HEK293T (cell line): ENCODE measurements around the gene CCSER1.

ENCODE experiments used
- ELF4 ChIP-seq: fragments of 450-650 bp; IDR thresholded peaks from 2 replicates; pipeline ENCODE4 v1.6.1; 2017; ENCODE audit warnings: antibody characterized with exemption
- FOXM1 ChIP-seq: fragments of 450-650 bp; IDR thresholded peaks from 2 replicates; pipeline ENCODE4 v1.6.1; 2017; ENCODE audit warnings: mild to moderate bottlenecking, borderline replicate concordance
- HDGF ChIP-seq: fragments of 450-650 bp; IDR thresholded peaks from 2 replicates; pipeline ENCODE4 v1.6.1; 2017; ENCODE audit warnings: antibody characterized with exemption, borderline replicate concordance
- NFRKB ChIP-seq: fragments of 450-650 bp; IDR thresholded peaks from 2 replicates; pipeline ENCODE4 v1.6.1; 2016; ENCODE audit warnings: mild to moderate bottlenecking, moderate library complexity
- SP1 ChIP-seq: fragments of 450-650 bp; IDR thresholded peaks from 2 replicates; pipeline ENCODE4 v1.6.1; 2017
- SUZ12 ChIP-seq: fragments of 450-650 bp; IDR thresholded peaks from 2 replicates; pipeline ENCODE4 v1.6.1; 2016; ENCODE audit warnings: mild to moderate bottlenecking
- ZNF384 ChIP-seq: fragments of 450-650 bp; IDR thresholded peaks from 2 replicates; pipeline ENCODE4 v1.6.1; 2016

DNA sequence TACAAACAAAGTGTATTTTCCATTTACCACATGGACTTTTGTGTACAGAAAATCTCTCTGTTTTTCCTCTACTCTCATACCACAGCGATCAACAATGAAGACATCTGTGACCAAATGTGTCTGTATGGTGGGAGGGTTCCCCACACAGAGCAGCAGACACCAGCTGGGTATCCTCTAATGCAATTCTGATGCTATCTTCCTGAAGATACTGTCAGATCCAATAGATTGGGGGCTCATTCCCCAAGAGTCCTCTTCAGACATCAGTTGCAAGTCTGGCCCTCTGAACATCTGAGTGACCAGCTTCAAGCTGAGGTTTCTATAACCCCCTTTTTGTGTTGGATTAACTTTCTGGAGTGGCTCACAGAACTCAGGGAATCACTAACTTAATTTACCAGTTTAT lies 659.4 kb downstream of the CCSER1 start:
- TF ChIP-seq SUZ12 (no peak), FOXM1 (no peak), SP1 (no peak), ELF4 (no peak), ZNF384 (no peak), NFRKB (no peak), HDGF (no peak)
